Fibroblast of lung (primary cell): ENCODE measurements around the gene TMEM132D. TPM values are rescaled to one million over a fixed set of nuclear protein-coding genes. Genes with fewer than 3 reads are reported as not detected.

Source experiments
- DNase-seq, 2 donors: peaks; one replicate each; pipeline versions ENCODE4 v3.0.0 to v3.0.0-alpha.2; 2010; ENCODE audit warnings: low read depth in 2 of 2
- H2AFZ ChIP-seq: 2 replicates; pipeline ENCODE4 v1.5.1; 2012; ENCODE audit warnings: low read length, control low read depth, inconsistent platforms
- H3K27ac ChIP-seq: 2 replicates; pipeline ENCODE4 v1.5.1; 2011; ENCODE audit warnings: low read length, control low read depth; ENCODE audit not compliant: insufficient read depth
- H3K27me3 ChIP-seq: 2 replicates; pipeline ENCODE4 v1.5.1; 2011; ENCODE audit warnings: mild to moderate bottlenecking, low read length; ENCODE audit not compliant: control insufficient read depth, insufficient read depth
- H3K36me3 ChIP-seq: 2 replicates; pipeline ENCODE4 v1.5.1; 2011; ENCODE audit warnings: low read length; ENCODE audit not compliant: control insufficient read depth, insufficient read depth
- H3K4me1 ChIP-seq: 2 replicates; pipeline ENCODE4 v1.5.1; 2011; ENCODE audit warnings: low read length; ENCODE audit not compliant: control insufficient read depth, insufficient read depth; ENCODE audit errors: extremely low read depth
- H3K4me2 ChIP-seq: 2 replicates; pipeline ENCODE4 v1.5.1; 2011; ENCODE audit warnings: low read length, control low read depth; ENCODE audit not compliant: insufficient read depth; ENCODE audit errors: extremely low read depth
- H3K4me3 ChIP-seq, 4 experiments: fragments of 200-600 bp in 1 of 4; sonication (generic) in 1 of 4; replicated peaks in 1 of 4; 2 replicates each; pipeline ENCODE4 v1.5.1; 2011 to 2016; ENCODE audit warnings: low read length in 4 of 4, low read depth in 3 of 4, mild to moderate bottlenecking in 3 of 4, control low read depth in 2 of 4, inconsistent platforms in 1 of 4, mixed read lengths in 1 of 4; ENCODE audit not compliant: insufficient read depth in 1 of 4; ENCODE audit errors: control extremely low read depth in 1 of 4
- H3K79me2 ChIP-seq: 2 replicates; pipeline ENCODE4 v1.5.1; 2012; ENCODE audit warnings: mild to moderate bottlenecking, low read length, inconsistent platforms; ENCODE audit not compliant: control insufficient read depth, insufficient read depth
- H3K9ac ChIP-seq: 2 replicates; pipeline ENCODE4 v1.5.1; 2011; ENCODE audit warnings: mild to moderate bottlenecking, low read length, control low read depth; ENCODE audit not compliant: insufficient read depth
- H3K9me3 ChIP-seq: 2 replicates; pipeline ENCODE4 v1.5.1; 2012; ENCODE audit warnings: low read depth, low read length; ENCODE audit not compliant: control insufficient read depth, insufficient read depth
- H4K20me1 ChIP-seq: 2 replicates; pipeline ENCODE4 v1.5.1; 2011; ENCODE audit warnings: low read length; ENCODE audit not compliant: control insufficient read depth, insufficient read depth; ENCODE audit errors: extremely low read depth
- EZH2 ChIP-seq: IDR thresholded peaks from 2 replicates; pipeline ENCODE4 v1.5.1; 2012; ENCODE audit warnings: low read length, control low read depth, mild to moderate bottlenecking; ENCODE audit errors: missing control alignments
- polyA plus RNA-seq, 2 donors: library from polyadenylated mRNA; depleted of rRNA in 1 of 2; stranded (reverse) in 1 of 2; unstranded in 1 of 2; fragments of >200 nt; gene quantifications; 2 replicates each; pipeline ENCODE4 v1.2.1, GENCODE V29; 2011 to 2012; ENCODE audit warnings: missing spikeins in 1 of 2
- total RNA-seq: library from RNA; depleted of rRNA; stranded (reverse); fragments of >200 nt; gene quantifications from 2 replicates; pipeline ENCODE4 v1.2.1, GENCODE V29; 2014
- TF ChIP-seq, protein P1 (sequence below), 2 donors: IDR thresholded peaks in 1 of 2; conservative IDR thresholded peaks in 1 of 2; 1 replicate in 1 of 2; 2 replicates in 1 of 2; pipeline ENCODE4 v1.5.1; 2011 to 2012; ENCODE audit warnings: low read length in 2 of 2, control low read depth in 1 of 2, inconsistent platforms in 1 of 2, low read depth in 1 of 2, mild to moderate bottlenecking in 1 of 2

TMEM132D gene
- total and polyA plus RNA-seq, 2 donors (not counting 1 experiment from before 2014, with no cell fraction given): not detected

DNA sequence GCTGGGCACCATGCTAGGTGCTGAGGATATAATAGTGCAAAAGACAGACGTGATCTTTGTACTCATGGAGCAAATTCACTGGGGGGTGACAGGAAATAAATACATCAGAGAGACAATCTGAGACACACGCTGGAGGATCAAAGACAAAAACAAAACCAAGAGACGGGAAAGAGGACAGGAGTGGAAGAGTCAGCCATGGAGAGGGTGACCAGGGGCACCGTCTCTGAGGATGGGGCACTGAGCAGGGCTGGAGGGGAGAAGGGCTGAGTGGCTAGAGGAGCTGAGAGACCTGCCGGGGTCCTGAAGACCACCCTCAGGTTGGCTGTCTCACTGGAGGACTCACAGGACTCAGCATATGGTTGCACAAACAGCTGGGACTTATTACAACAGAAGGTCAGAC is 81.9 kb downstream of the TMEM132D start:
- no peak overlapping the region for H3K4me2 ChIP-seq
- no peaks in the 10 kb centered on the region for H3K36me3 ChIP-seq
- no peaks in the 10 kb centered on the region for H3K79me2 ChIP-seq
- H3K27ac ChIP-seq: no peak overlapping the region
- DNase-seq: no peak
- no peak for TF ChIP-seq EZH2
- TF ChIP-seq, protein P1, sequence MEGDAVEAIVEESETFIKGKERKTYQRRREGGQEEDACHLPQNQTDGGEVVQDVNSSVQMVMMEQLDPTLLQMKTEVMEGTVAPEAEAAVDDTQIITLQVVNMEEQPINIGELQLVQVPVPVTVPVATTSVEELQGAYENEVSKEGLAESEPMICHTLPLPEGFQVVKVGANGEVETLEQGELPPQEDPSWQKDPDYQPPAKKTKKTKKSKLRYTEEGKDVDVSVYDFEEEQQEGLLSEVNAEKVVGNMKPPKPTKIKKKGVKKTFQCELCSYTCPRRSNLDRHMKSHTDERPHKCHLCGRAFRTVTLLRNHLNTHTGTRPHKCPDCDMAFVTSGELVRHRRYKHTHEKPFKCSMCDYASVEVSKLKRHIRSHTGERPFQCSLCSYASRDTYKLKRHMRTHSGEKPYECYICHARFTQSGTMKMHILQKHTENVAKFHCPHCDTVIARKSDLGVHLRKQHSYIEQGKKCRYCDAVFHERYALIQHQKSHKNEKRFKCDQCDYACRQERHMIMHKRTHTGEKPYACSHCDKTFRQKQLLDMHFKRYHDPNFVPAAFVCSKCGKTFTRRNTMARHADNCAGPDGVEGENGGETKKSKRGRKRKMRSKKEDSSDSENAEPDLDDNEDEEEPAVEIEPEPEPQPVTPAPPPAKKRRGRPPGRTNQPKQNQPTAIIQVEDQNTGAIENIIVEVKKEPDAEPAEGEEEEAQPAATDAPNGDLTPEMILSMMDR (conservative IDR thresholded peaks at IDR 0.05 in 1 of 2, IDR thresholded peaks at IDR 0.05 in 1 of 2; ENCODE audit: low read depth in 1 of 2, low read length in 2 of 2): no peak
- H3K27me3 ChIP-seq: no peaks in the 10 kb centered on the region
- no peak overlapping the region for H3K4me3 ChIP-seq
- no peak overlapping the region for H2AFZ ChIP-seq
- no peaks in the 10 kb centered on the region for H4K20me1 ChIP-seq
- H3K9ac ChIP-seq: no peak overlapping the region
- no peaks in the 10 kb centered on the region for H3K9me3 ChIP-seq
- H3K4me1 ChIP-seq: no peaks in the 10 kb centered on the region

DNA sequence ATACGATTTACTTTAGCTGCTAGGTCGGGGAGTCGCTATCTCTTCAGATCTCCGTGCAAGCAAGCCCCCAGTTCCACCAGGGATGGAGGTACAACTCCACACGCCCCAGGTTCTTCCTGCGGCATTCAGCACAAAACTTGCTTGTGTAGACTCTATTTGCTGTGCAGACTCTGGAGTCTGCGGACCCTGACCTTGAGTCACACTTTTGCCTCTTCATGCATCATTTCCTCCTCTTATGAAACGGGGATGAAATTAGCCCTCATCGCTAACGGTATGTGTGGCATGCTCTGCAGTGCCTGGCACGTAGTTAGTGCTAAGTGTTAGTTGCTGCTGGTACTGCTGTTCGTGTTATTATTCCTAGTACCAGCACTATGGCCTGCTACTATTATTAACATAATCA is 84.4 kb downstream of the TMEM132D start:
- TF ChIP-seq, protein P1 (conservative IDR thresholded peaks at IDR 0.05 in 1 of 2, IDR thresholded peaks at IDR 0.05 in 1 of 2; ENCODE audit: low read depth in 1 of 2, low read length in 2 of 2): no peak
- no peak for TF ChIP-seq EZH2

DNA sequence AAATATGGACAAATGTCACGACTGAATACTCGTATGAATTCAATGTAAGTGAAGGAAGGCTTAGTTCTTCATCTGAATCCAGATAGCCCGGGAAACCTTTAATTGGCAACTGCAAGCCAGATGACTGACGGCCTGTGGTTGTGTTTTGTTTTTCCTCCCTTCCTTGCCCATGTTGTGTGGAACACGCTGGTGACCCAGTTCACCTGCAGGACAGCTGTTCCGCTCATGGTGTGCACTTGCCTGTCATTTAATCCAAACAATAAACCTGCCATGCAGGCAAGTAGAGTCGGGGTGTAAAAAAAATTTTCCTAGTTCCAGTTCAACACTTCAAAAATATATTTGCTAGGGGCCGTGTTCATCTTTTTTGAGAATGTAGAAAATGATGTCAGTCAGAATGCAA is 88.0 kb downstream of the TMEM132D start:
- H3K4me3 ChIP-seq: no peak overlapping the region
- TF ChIP-seq, protein P1 (conservative IDR thresholded peaks at IDR 0.05 in 1 of 2, IDR thresholded peaks at IDR 0.05 in 1 of 2; ENCODE audit: low read depth in 1 of 2, low read length in 2 of 2): no peak
- no peak for TF ChIP-seq EZH2
- H3K27ac ChIP-seq: no peak overlapping the region
- no peak overlapping the region for H3K4me2 ChIP-seq
- no peaks in the 10 kb centered on the region for H3K79me2 ChIP-seq
- no peaks in the 10 kb centered on the region for H3K9me3 ChIP-seq
- no peak overlapping the region for H2AFZ ChIP-seq
- no peaks in the 10 kb centered on the region for H4K20me1 ChIP-seq
- no peaks in the 10 kb centered on the region for H3K4me1 ChIP-seq
- DNase-seq: no peak
- no peak overlapping the region for H3K9ac ChIP-seq
- no peaks in the 10 kb centered on the region for H3K27me3 ChIP-seq
- no peaks in the 10 kb centered on the region for H3K36me3 ChIP-seq

More for the DNA sequence above, 84.4 kb downstream of the TMEM132D start:
- Histone ChIP-seq H3K9ac (no peak overlapping the region), H4K20me1 (no peaks in the 10 kb centered on the region), H3K4me1 (no peaks in the 10 kb centered on the region), H3K36me3 (no peaks in the 10 kb centered on the region), H3K79me2 (no peaks in the 10 kb centered on the region), H3K4me3 (no peak overlapping the region), H2AFZ (no peak overlapping the region), H3K9me3 (no peaks in the 10 kb centered on the region), H3K4me2 (no peak overlapping the region), H3K27ac (no peak overlapping the region), H3K27me3 (no peaks in the 10 kb centered on the region)
- peak in 1 of 2 donors; percentile 42 for DNase-seq
